Cardiac septum (tissue), 1 donor: ENCODE data around the gene KCNJ12. TPM values are rescaled to one million over a fixed set of nuclear protein-coding genes. Genes with fewer than 3 reads are reported as not detected.
"Not testable (repeated sequence)": the region's sequence is repeated elsewhere in the genome, so short reads cannot be mapped to it uniquely, and the experiment has no call there.

Experiments used
- DNase-seq: peaks from one replicate; pipeline ENCODE4 v3.0.0-alpha.2; 2020; ENCODE audit warnings: low spot score
- intact Hi-C: fragments of 100-400 bp; cut with DNase I; formaldehyde crosslinking; loops from one replicate; pipeline ENCODE4 v1.14.0; 2022
- total RNA-seq: library from RNA; stranded (reverse); fragmentation: NEBNext Ultra II Directional; extraction: Animal tissue kit (Norgen Biotek cat#: 25700); gene quantifications from one replicate; pipeline ENCODE4 v1.2.1, GENCODE V29; 2021
- donor health status: DM: no; HTN: no; CAD: no.

Gene KCNJ12
- total RNA-seq, 1 donor from 2014 or later = 11.3 TPM

DNA sequence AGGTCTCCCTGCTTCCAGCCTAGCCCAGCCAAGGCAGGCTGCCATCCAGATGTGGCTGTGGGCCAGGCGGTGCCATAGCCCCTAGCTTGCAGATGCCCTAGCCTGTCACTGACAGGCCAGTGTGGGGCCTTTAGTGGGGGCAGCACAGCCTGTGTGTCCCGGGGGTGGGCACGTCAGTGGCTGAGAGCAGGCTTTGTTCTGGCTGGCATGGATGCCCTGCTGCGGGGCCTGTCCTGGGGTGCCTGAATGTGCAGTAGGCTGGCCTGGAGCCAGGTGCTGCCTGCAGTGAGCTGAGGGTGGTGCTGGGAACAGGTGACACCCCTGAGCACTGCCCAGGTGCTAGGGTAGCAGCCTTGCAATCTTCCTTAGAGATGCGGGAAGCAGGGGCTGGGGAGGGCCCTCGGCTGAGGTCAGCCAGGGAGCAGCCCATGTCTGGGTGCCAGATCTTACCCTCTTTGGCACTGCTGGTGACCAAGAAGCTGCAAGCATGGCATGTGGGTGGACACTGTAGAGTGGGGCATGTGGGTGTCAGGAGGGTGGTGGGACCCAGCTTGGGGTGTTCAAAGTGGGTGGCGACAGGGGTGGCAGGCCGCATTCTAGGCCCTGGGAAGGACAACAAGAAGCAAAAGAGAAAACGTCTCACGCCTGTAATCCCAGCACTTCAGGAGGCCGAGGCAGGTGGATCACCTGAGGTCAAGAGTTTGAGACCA is 37.6 kb downstream of the KCNJ12 start:
- intact Hi-C loops, DNase-seq: not testable (repeated sequence)

DNA sequence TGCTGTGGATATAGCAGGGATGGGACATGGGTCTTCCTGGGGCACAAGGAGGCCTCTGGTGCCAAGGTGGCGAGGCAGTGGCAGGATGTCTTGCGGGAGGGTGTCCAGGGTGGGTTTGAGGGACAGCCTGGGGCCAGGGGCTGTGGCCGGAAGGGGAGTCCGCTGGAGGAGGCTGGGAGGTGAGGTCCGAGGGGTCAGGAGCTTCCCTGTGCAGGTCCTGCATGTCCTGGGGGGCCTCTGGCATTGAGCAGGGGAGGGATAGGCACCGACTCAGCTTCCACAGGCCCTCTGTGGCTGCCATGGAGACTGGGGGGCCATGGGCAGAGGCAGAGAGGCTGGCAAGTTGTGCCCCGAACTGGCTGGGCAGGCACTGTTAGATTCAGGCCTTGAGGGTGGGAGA is 38.5 kb downstream of the KCNJ12 start:
- DNase-seq, intact Hi-C loops: not testable (repeated sequence)

DNA sequence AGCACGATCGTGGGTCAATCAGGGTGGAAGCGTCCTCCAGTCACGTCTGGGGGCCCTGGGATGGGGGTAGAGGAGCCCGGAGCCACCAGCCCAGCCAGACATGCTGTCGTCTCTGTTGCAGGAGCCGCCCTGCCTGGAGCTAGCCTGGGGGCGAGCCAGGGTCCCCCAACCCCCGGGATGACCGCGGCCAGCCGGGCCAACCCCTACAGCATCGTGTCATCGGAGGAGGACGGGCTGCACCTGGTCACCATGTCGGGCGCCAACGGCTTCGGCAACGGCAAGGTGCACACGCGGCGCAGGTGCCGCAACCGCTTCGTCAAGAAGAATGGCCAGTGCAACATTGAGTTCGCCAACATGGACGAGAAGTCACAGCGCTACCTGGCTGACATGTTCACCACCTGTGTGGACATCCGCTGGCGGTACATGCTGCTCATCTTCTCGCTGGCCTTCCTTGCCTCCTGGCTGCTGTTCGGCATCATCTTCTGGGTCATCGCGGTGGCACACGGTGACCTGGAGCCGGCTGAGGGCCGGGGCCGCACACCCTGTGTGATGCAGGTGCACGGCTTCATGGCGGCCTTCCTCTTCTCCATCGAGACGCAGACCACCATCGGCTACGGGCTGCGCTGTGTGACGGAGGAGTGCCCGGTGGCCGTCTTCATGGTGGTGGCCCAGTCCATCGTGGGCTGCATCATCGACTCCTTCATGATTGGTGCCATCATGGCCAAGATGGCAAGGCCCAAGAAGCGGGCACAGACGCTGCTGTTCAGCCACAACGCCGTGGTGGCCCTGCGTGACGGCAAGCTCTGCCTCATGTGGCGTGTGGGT is 39.2 kb downstream of the KCNJ12 start:
- intact Hi-C loops = not testable (repeated sequence)
- peak; percentile 1 for DNase-seq

DNA sequence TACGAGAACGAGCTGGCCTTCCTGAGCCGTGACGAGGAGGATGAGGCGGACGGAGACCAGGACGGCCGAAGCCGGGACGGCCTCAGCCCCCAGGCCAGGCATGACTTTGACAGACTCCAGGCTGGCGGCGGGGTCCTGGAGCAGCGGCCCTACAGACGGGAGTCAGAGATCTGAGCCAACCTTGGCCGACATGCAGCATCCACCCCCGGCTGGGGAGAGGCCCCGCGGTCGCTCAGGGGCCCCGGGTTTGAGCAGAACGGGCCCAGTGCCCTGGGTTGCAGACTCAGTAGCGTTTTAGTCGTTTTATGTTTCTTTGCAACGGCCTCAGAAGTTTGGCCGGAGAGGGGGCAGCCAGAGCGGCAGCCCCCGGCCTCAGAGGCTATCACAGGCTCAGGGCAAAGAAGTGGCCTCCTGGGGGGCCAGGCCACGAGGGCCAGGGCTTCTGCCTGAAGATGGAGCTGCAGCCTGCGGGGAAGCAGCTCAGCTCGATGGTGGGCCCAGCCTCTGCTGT is 40.4 kb downstream of the KCNJ12 start:
- DNase-seq = peak; percentile 62
- intact Hi-C loops = not testable (repeated sequence)

DNA sequence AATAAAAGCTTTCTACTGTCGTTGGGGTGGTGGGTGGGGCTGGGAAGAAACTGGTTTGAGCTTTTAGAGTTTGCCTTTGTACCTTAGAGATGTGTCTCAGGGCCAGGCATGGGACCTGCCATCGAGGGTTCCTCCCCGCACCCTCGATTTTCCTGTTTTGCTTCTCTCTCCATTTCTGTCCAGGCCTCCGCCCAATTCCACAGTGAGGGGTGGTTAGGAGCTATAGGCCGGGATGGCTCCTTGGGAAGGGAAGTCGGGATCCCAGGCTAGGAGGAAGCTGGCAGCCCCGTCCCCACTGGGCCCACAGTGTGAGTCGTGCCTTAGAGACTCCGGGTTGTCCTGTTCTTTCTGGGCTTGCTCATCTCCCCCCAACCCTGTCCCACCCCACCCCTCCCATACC is 41.2 kb downstream of the KCNJ12 start:
- intact Hi-C loops, DNase-seq: not testable (repeated sequence)

DNA sequence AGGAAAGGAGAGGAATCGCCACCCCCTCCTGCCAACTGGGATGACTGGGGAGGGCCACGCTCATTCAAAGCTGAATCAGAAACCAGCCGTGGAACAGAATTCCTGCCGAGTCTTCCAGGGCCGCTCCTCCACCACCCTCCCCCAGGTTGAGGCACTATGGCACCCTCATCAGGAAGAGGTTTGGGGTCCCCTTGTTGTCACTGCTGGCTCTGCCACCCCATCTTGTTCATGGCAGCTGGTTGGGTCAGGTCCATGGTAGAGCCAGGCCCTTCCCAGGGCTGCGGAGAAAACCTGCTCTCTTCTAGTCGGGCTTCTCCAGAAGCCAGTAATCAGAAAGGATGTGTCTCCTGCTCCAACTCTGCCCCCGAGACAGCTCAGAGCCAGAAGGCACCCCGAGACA is 41.8 kb downstream of the KCNJ12 start:
- intact Hi-C loops = no loop called here
- no peak for DNase-seq

DNA sequence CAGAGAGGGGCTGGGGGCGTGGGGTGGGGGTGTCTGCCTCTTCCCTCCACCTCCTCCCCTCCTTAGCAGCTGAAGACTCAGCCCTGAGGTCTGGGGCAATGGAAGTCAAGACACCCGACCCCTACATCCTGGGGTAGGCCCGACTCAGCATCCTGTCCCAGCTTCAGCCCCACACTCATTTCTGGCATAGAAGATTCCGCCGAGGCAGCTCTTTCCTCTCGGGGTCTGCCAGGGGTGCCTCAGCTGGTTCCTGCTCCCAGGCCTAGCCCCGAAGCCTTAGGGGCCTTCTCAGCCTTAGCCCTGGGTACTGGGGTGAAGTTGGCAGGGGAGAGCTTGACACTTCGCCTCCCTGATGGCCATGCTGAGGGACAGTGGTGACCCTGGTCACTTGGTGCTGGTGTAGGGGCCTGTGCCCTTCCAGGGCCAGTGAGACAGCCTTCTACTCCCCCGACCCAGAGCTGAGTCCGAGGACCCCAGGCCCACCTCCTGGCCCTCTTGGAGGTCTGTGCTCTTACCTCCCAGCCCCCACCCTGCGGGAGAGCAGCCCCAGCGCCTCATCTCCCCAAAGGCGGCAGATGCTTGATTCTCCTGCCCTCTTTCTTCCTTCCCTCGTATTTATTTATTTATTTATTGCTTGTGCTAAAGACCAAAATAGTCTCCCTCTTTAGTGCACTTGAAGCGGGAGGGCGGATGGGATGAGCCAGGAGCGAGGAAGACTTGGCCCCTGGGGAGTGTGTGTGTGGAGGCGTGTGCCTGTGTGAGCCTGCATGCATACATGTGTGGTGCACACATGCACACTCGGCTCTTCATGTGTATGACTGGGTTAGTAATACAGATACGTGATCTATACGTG is 42.5 kb downstream of the KCNJ12 start:
- intact Hi-C loops = no loop called here
- DNase-seq = no peak

DNA sequence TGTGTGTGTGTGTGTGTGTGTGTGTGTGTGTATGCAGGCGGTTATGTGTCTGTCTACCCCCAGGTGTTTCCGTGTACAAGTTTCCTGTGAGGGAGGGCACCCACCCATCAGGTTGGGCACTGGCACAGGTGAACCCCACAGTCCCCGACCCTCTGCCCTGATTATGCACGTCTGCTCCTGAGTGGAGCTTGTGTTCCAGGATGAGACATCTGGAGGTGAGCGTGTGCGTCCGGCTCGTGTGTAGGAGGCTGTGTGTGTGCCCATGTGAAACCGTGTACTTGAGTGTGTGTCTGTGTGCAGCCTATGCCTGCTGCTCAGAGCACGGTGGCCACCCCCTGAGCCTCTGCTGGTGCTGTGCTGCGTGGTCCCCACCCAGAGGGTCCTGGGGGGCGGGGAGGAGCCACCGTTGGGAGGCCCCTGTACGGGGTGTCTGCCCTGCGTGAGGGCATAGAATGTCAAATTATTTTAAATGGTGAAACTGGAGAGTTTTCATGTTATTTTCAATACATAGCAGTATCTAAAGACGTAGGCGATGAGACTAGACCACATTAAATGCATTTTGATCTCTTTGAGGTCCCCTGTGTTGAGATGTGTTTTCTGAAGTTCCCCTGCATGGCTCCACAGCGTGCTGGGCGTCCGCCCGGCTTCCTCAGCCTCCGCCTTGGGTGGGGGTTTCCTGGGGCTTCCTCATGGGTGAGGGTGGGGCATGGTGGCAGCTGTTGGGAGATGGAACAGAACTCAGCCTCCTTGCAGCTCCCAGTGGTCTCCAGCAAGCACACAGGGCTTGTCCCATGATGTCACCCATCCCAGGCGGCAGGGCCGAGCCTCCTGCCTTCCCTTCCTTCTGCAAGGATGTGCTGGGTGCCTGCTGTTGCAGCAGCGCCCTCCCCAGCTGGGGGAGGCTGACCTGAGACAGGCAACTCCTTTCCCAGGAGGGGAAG is 43.4 kb downstream of the KCNJ12 start:
- intact Hi-C loops = no loop called here
- DNase-seq = peak; percentile 58

DNA sequence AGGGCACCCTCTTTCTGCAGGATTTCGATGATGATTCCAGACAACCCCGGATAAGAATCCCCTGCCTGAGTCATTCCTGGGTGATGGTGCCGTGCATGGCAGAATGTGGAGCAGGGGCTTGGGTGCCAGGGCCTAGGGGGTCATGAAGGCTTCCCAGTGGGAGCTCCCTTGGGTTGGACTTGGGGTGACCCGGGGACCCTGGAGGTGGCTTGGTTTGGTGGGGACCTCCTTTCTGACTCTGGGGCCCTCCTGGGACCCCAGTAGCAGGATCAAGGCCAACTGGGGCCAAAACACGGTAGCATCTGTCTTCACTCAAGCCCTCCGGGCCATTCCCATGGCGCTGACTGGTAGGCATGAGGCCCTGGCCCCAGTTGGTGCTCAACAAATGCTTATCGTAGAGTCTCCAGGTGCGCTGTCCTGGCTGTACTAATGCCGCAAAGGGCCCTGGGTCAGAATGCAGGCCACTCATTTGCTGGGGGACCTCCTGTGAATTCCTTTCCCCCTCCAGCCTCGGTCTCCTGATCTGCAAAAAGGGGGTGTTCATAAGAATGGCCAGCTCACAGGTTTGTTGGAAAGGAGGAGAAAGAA is 44.4 kb downstream of the KCNJ12 start:
- DNase-seq = peak; percentile 71
- intact Hi-C loops = not testable (repeated sequence)

DNA sequence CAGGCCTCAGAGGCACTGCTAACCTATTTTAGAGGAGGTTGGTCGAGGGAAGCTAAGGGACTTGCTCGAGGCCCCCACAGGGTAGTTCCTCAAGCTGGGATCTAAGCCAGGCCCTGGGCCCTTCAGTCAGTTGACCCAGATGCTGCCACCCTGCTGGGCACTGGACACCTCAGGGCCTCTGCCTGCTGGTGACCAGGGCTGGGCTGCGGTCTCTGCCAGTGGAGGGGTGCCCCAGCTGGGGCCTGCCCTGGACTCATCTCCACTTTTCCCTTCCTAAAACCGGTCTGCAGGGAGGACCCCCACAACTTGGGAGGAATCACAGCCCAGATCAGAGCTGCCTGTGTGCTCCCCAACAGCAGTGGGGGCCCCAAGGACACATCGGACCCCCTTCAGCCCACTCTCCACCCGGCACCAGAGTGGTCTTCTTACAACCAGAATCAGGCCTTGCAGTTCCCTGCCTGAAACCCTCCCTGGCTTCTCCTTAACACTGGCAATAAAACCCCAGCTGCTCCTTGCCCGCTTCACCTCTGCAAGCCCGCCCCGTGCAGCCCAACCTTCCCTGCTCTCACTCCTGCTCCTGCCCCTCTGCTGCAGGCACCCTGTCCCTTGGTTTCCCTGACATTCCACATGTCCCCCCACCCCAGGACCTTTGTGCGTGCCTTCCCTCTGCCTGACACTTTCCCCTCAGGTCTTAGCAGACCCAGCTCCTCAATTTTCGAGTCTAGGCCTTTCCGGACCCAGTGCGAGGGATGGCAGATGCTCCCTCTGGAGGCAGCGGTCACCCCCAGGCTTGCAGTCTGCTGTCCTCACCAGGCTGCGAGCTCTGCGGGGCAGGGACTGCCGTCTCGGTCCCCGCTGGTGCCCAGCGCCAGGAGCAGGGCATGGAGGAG is 45.5 kb downstream of the KCNJ12 start:
- intact Hi-C loops, DNase-seq: not testable (repeated sequence)

DNA sequence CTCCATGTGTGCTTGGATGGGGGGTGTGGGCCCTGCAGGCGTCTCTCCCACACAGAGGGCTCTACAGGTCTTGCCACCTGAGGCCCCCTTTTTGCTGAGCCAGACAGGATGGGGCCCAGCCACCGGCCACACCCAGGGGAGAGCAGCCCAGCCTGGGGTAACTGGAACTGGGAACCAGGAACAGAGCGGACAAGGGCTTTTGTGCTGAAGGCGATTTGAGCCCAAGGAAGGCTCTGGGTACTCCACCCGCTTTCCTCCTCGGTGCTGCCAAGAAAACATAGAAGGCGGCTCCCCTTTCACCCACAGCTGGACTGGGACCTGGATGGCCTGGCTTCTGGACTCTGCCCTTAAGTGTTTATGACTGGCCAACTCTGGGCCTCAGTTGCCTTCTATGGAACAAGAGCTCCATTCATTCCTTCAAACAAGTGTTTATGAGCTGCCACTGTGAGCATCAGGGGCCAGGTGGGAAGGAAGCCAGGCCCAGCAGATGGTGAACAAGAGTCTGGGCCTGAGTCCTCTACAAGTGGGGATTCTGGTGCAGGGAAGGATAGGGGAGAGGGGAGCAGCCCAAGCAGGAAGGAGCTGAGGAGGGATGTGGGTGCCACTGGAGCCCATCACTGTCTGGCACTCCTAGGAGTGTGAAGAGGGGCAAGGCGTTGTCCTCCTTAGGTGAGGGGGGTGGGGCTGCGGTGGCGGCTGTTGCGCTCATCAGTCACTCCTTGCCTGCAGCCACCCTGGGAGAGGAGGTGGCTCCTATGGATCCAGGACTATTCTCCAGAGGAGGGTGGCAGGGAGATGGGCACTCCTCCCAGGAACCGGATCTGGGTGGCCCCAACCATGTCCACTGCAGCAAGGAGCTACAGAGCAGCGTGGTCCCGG is 46.4 kb downstream of the KCNJ12 start:
- intact Hi-C loops = not testable (repeated sequence)

DNA sequence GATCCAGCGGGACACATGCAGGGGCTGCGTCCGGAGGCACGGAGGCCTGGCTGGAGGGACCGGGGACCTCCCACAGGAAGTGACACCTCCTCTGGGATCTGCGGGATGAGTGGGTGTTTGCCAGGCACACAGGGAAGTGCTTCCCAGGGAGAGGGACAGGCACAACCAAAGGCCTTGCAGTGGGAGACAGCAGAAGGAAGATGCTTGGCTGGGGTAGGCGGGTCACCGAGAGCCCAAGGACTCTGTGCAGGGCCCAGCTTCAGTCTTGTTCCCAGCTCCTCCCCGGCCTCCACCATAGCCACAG is 47.0 kb downstream of the KCNJ12 start:
- intact Hi-C loops = not testable (repeated sequence)

More for the DNA sequence above, 46.4 kb downstream of the KCNJ12 start:
- DNase-seq = not testable (repeated sequence)

DNA sequence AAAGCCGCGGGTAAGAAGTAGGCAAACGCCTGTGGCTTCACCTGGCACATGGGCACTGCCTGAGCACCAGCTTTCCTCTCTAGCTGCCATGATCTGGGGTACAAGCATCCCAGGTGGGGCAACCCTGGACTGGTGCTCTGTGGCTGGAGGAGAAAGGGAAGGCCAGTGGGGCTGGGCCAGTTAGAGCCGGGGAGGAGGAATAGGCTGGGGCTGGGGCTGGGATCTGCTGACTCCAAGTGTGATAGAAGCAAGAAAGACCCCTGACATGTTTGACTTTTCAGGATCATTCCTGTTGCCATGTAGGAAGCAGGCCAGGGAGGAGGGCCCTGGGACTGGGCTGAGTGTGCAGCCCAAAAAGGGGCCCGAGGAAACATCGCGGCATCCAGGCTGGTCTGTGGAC is 48.5 kb downstream of the KCNJ12 start:
- intact Hi-C loops, DNase-seq: not testable (repeated sequence)

More for the DNA sequence above, 47.0 kb downstream of the KCNJ12 start:
- not testable (repeated sequence) for DNase-seq

DNA sequence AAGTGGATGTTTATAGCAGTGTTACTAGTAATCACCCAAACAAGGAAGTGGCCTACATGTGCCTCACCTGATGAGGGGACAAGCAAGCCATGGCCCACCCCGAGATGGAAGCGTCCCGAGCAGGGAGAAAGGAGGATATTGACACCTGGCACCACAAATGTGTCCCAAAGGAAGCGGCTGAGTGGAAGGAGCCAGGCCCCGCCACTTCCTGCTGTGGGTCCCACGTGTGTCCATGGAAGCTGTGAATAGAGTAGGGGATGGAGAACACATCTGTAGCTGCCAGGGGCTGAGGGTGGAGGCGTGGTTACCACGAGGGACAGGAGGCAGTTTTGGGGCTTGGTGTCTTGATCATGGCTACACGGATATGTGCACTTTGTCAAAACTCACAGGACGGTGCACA is 49.2 kb downstream of the KCNJ12 start:
- DNase-seq = no peak
- intact Hi-C loops = no loop called here

DNA sequence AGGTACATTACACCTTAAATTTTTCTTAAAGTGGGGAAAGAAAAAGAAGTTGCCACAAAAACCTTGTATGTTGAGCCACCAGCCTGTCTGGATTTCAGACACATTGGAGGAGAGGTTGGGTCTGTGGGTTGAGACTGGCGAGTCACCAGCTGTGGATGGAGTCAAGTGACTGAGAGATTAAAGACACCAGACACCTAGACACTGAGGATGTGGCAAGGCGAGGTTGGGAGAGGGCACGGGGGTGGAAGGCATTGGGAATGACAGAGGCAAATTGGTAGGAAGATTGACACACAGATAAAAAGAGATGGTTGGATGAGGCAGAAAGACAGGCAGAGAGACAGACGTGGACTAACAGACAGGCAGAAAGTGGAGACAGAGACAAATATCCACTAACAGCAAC is 49.6 kb downstream of the KCNJ12 start:
- intact Hi-C loops = no loop called here
- DNase-seq = no peak

DNA sequence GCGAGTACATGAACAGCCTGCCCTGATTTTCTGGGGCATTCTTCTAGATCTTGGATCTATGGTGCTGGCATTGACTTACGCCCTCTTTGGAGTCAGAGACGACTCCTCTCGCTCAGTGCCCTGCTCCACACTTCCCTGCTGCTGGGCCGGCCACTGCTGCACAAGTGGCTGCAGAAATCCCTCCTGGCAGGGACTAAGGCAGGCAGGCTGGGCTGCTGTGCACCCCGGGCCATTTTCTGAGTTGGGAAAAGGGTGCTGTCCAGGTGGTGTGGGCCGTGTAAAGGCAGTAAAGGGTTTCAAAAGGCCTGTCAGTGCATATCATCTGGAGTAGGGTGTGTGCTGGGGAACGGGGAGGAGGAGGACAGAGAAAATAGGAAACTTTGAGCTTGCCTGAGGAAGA is 50.1 kb downstream of the KCNJ12 start:
- intact Hi-C loops, DNase-seq: not testable (repeated sequence)
